Gastroesophageal sphincter (tissue), 2 donors: Measurements from ENCODE around the gene MCM10.

ENCODE experiments used
- POLR2A ChIP-seq, 2 donors: fragments of 450-650 bp; IDR thresholded peaks; one replicate each; pipeline ENCODE4 v1.6.1; 2017; ENCODE audit warnings: antibody characterized with exemption in 2 of 2, mild to moderate bottlenecking in 2 of 2, moderate library complexity in 1 of 2
- POLR2AphosphoS5 ChIP-seq: sonication (generic); formaldehyde crosslinking; IDR thresholded peaks from one replicate; pipeline ENCODE4 v1.6.1; 2017; ENCODE audit warnings: antibody characterized with exemption

- TF ChIP-seq POLR2A (IDR thresholded peaks at IDR 0.05) (no peak), POLR2AphosphoS5 (no peak)
These were observed 23.6 kb downstream of the MCM10 start for GRCh38 chr10:13184730-13185514.
